Astrocyte (in vitro differentiated cells and primary cell): ENCODE data around the gene UBE2G2.

Source experiments
- EZH2 ChIP-seq: IDR thresholded peaks from 2 replicates; pipeline ENCODE4 v1.6.1; 2012; ENCODE audit warnings: mild to moderate bottlenecking, low read length, inconsistent platforms; ENCODE audit not compliant: insufficient read depth
- TF ChIP-seq, protein P1 (sequence below): IDR thresholded peaks from 2 replicates; pipeline ENCODE4 v1.5.1; 2011; ENCODE audit warnings: low read depth, mild to moderate bottlenecking, inconsistent platforms, low read length, moderate library complexity; ENCODE audit not compliant: insufficient read depth

DNA sequence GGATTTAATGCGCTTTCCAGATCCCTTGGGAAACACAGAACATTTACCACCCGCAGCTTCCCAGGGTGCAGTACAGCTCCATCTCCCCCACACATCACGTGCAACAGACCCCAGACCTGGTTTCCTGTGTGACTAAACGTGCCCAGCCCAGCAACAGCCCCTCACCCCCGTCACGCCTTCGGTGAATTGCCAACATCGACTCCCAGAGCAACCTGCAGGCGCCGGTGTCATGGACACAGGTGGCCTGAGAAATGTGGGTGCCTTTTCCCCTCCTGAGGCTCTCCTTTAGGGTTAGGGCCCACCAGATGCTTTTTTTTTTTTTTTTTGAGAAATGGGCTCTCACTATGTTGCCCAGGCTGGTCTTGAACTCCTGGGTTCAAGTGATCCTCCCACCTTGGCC lies 40.5 kb upstream of the UBE2G2 start:
- TF ChIP-seq, protein P1, sequence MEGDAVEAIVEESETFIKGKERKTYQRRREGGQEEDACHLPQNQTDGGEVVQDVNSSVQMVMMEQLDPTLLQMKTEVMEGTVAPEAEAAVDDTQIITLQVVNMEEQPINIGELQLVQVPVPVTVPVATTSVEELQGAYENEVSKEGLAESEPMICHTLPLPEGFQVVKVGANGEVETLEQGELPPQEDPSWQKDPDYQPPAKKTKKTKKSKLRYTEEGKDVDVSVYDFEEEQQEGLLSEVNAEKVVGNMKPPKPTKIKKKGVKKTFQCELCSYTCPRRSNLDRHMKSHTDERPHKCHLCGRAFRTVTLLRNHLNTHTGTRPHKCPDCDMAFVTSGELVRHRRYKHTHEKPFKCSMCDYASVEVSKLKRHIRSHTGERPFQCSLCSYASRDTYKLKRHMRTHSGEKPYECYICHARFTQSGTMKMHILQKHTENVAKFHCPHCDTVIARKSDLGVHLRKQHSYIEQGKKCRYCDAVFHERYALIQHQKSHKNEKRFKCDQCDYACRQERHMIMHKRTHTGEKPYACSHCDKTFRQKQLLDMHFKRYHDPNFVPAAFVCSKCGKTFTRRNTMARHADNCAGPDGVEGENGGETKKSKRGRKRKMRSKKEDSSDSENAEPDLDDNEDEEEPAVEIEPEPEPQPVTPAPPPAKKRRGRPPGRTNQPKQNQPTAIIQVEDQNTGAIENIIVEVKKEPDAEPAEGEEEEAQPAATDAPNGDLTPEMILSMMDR: no peak
- no peak for TF ChIP-seq EZH2
